SK-N-SH treated with all-trans-retinoic acid at 6 μM for 48 hours (cell line): Measurements from ENCODE around the gene RAB8B.

Source experiments
- ATAC-seq: fragments of 200-7000 bp; cut with Tn5 transposase; 3 replicates; pipeline ENCODE4 v1.9.1; 2020; ENCODE audit warnings: mild to moderate bottlenecking, moderate library complexity
- BACH2 ChIP-seq: fragments of 250-450 bp; sonication (Bioruptor Pico); IDR thresholded peaks from 2 replicates; pipeline ENCODE4 v1.9.0; 2021; ENCODE audit warnings: mild to moderate bottlenecking, borderline replicate concordance
- CSDC2 ChIP-seq: fragments of 250-450 bp; sonication (Bioruptor Pico); IDR thresholded peaks from 2 replicates; pipeline ENCODE4 v1.5.0; 2020; ENCODE audit warnings: mild to moderate bottlenecking, moderate library complexity
- ESRRG ChIP-seq: fragments of 250-450 bp; sonication (Bioruptor Pico); IDR thresholded peaks from 2 replicates; pipeline ENCODE4 v1.6.1; 2021; ENCODE audit warnings: mild to moderate bottlenecking
- GLIS3 ChIP-seq: fragments of 250-450 bp; sonication (Bioruptor Pico); IDR thresholded peaks from 2 replicates; pipeline ENCODE4 v1.5.0; 2020; ENCODE audit warnings: mild to moderate bottlenecking, moderate library complexity
- OSR1 ChIP-seq: fragments of 250-450 bp; sonication (Bioruptor Pico); IDR thresholded peaks from 2 replicates; pipeline ENCODE4 v1.8.0; 2022; ENCODE audit warnings: moderate library complexity, mild to moderate bottlenecking, inconsistent platforms
- PPARA ChIP-seq: fragments of 250-450 bp; sonication (Bioruptor Pico); IDR thresholded peaks from 2 replicates; pipeline ENCODE4 v1.5.0; 2020; ENCODE audit warnings: mild to moderate bottlenecking, borderline replicate concordance
- RARB ChIP-seq: fragments of 250-450 bp; sonication (Bioruptor Pico); IDR thresholded peaks from 2 replicates; pipeline ENCODE4 v1.8.0; 2021; ENCODE audit warnings: mild to moderate bottlenecking, moderate library complexity
- ZC3H10 ChIP-seq: fragments of 250-450 bp; sonication (Bioruptor Pico); IDR thresholded peaks from 2 replicates; pipeline ENCODE4 v1.5.1; 2021; ENCODE audit warnings: mild to moderate bottlenecking, moderate library complexity
- ZFP3 ChIP-seq: fragments of 250-450 bp; sonication (Bioruptor Pico); IDR thresholded peaks from 2 replicates; pipeline ENCODE4 v1.5.0; 2020; ENCODE audit warnings: mild to moderate bottlenecking, moderate library complexity
- ZFP30 ChIP-seq: fragments of 450-650 bp; formaldehyde crosslinking; IDR thresholded peaks from 2 replicates; pipeline ENCODE4 v1.5.0; 2022; ENCODE audit warnings: mild to moderate bottlenecking, moderate library complexity
- ZNF565 ChIP-seq: fragments of 450-650 bp; formaldehyde crosslinking; conservative IDR thresholded peaks from 2 replicates; pipeline ENCODE4 v1.5.0; 2020; ENCODE audit warnings: low read depth, mild to moderate bottlenecking, moderate library complexity
- ZNF8 ChIP-seq: fragments of 450-650 bp; formaldehyde crosslinking; IDR thresholded peaks from 2 replicates; pipeline ENCODE4 v1.5.0; 2020; ENCODE audit warnings: mild to moderate bottlenecking, moderate library complexity
- TF ChIP-seq, protein P1 (sequence below): fragments of 250-450 bp; sonication (Bioruptor Pico); IDR thresholded peaks from 2 replicates; pipeline ENCODE4 v1.8.0; 2021; ENCODE audit warnings: low read depth, mild to moderate bottlenecking, moderate library complexity, borderline replicate concordance
- TF ChIP-seq, protein P2 (sequence below): fragments of 250-450 bp; sonication (Bioruptor Pico); IDR thresholded peaks from 2 replicates; pipeline ENCODE4 v1.8.0; 2020; ENCODE audit warnings: mild to moderate bottlenecking, moderate library complexity, borderline replicate concordance
- TF ChIP-seq, protein P3 (sequence below): fragments of 250-450 bp; sonication (Bioruptor Pico); IDR thresholded peaks from 2 replicates; pipeline ENCODE4 v1.5.1; 2020; ENCODE audit warnings: low read depth, mild to moderate bottlenecking, moderate library complexity
- TF ChIP-seq, protein P4 (sequence below): fragments of 250-450 bp; sonication (Bioruptor Pico); IDR thresholded peaks from 2 replicates; pipeline ENCODE4 v1.5.0; 2020; ENCODE audit warnings: mild to moderate bottlenecking, moderate library complexity
- TF ChIP-seq, protein P5 (sequence below): fragments of 250-450 bp; sonication (Bioruptor Pico); IDR thresholded peaks from 2 replicates; pipeline ENCODE4 v1.5.1; 2021; ENCODE audit warnings: mild to moderate bottlenecking, moderate library complexity

Gene RAB8B

DNA sequence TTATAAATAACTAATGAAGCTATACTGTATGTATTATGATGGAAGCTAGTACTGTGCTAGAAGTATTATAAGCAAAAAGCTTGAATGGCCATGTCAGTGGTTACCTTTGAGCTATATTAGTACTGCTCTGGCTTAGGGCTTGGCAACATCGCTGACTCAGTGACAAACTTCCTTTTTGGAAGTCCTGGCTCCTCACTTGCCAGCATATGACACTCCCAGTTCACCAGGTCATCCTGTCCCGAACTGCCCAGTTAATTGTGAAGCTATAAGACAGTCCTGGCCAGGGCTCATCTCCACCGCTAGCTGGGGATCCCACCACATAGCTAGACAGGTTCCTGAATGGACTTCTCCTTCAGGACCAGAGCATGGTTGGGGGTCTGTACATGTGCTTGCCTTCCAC lies 31.9 kb downstream of the RAB8B start (continued):
- TF ChIP-seq, protein P1, sequence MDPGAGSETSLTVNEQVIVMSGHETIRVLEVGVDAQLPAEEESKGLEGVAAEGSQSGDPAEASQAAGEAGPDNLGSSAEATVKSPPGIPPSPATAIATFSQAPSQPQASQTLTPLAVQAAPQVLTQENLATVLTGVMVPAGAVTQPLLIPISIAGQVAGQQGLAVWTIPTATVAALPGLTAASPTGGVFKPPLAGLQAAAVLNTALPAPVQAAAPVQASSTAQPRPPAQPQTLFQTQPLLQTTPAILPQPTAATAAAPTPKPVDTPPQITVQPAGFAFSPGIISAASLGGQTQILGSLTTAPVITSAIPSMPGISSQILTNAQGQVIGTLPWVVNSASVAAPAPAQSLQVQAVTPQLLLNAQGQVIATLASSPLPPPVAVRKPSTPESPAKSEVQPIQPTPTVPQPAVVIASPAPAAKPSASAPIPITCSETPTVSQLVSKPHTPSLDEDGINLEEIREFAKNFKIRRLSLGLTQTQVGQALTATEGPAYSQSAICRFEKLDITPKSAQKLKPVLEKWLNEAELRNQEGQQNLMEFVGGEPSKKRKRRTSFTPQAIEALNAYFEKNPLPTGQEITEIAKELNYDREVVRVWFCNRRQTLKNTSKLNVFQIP (CRISPR knock-in tag), result no peak

DNA sequence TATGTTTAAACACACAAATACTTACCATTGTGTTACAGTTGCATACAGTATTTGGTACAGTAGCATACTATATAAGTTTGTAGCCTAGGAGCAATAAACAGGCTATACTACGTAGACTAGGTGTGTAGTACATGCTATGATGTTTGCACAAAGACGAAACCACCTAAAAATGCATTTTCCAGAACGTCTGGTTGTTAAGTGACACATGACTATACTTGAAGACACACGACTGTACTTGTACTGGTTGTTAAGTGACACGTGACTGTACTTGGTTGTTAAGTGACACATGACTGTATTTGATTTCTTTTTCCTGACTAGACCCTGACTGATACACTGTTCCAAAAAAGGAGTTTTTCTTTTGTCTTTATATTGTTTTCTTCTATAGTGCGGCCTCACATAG lies 34.1 kb downstream of the RAB8B start:
- TF ChIP-seq OSR1 (CRISPR knock-in tag), result no peak
- no peak for TF ChIP-seq GLIS3 (CRISPR knock-in tag)
- TF ChIP-seq, protein P1 (CRISPR knock-in tag), result no peak
- TF ChIP-seq RARB (CRISPR knock-in tag), result no peak
- no peak for TF ChIP-seq ZFP30 (CRISPR knock-in tag)
- TF ChIP-seq CSDC2, result no peak
- no peak for TF ChIP-seq ZNF8 (CRISPR knock-in tag)
- no peak for ATAC-seq

DNA sequence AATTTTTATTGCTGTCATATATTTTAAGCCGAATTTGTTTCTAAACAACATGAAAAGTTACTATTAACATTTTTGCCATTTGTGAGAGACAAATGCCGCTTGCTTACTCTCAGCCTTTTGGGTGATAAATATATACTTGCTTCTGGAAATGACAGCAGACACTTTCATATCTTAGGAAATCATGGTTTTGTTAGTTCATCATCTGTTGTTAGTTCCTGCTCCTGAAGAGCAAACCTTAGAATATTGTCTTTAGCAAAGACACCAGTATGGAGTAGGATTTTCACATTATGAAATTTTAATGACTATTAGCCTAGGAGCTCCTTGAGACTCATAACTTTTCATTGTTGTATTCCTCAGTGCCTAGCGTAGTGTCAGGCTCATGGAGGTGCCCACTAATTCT lies 36.0 kb downstream of the RAB8B start:
- TF ChIP-seq ZNF565 (CRISPR knock-in tag), result no peak
- TF ChIP-seq ESRRG (CRISPR knock-in tag), result no peak
- no peak for TF ChIP-seq RARB (CRISPR knock-in tag)
- TF ChIP-seq, protein P2, sequence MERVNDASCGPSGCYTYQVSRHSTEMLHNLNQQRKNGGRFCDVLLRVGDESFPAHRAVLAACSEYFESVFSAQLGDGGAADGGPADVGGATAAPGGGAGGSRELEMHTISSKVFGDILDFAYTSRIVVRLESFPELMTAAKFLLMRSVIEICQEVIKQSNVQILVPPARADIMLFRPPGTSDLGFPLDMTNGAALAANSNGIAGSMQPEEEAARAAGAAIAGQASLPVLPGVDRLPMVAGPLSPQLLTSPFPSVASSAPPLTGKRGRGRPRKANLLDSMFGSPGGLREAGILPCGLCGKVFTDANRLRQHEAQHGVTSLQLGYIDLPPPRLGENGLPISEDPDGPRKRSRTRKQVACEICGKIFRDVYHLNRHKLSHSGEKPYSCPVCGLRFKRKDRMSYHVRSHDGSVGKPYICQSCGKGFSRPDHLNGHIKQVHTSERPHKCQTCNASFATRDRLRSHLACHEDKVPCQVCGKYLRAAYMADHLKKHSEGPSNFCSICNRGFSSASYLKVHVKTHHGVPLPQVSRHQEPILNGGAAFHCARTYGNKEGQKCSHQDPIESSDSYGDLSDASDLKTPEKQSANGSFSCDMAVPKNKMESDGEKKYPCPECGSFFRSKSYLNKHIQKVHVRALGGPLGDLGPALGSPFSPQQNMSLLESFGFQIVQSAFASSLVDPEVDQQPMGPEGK (CRISPR knock-in tag), result no peak
- TF ChIP-seq, protein P1 (CRISPR knock-in tag), result no peak
- no peak for TF ChIP-seq PPARA (CRISPR knock-in tag)
- TF ChIP-seq, protein P3, sequence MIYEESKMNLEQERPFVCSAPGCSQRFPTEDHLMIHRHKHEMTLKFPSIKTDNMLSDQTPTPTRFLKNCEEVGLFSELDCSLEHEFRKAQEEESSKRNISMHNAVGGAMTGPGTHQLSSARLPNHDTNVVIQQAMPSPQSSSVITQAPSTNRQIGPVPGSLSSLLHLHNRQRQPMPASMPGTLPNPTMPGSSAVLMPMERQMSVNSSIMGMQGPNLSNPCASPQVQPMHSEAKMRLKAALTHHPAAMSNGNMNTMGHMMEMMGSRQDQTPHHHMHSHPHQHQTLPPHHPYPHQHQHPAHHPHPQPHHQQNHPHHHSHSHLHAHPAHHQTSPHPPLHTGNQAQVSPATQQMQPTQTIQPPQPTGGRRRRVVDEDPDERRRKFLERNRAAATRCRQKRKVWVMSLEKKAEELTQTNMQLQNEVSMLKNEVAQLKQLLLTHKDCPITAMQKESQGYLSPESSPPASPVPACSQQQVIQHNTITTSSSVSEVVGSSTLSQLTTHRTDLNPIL (CRISPR knock-in tag), result no peak
- no peak for TF ChIP-seq ZC3H10 (CRISPR knock-in tag)
- no peak for TF ChIP-seq GLIS3 (CRISPR knock-in tag)
- no peak for TF ChIP-seq ZFP3 (CRISPR knock-in tag)
- no peak for TF ChIP-seq BACH2 (CRISPR knock-in tag)
- TF ChIP-seq, protein P4, sequence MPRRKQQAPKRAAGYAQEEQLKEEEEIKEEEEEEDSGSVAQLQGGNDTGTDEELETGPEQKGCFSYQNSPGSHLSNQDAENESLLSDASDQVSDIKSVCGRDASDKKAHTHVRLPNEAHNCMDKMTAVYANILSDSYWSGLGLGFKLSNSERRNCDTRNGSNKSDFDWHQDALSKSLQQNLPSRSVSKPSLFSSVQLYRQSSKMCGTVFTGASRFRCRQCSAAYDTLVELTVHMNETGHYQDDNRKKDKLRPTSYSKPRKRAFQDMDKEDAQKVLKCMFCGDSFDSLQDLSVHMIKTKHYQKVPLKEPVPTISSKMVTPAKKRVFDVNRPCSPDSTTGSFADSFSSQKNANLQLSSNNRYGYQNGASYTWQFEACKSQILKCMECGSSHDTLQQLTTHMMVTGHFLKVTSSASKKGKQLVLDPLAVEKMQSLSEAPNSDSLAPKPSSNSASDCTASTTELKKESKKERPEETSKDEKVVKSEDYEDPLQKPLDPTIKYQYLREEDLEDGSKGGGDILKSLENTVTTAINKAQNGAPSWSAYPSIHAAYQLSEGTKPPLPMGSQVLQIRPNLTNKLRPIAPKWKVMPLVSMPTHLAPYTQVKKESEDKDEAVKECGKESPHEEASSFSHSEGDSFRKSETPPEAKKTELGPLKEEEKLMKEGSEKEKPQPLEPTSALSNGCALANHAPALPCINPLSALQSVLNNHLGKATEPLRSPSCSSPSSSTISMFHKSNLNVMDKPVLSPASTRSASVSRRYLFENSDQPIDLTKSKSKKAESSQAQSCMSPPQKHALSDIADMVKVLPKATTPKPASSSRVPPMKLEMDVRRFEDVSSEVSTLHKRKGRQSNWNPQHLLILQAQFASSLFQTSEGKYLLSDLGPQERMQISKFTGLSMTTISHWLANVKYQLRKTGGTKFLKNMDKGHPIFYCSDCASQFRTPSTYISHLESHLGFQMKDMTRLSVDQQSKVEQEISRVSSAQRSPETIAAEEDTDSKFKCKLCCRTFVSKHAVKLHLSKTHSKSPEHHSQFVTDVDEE (CRISPR knock-in tag), result no peak
- TF ChIP-seq OSR1 (CRISPR knock-in tag), result no peak
- TF ChIP-seq, protein P5, sequence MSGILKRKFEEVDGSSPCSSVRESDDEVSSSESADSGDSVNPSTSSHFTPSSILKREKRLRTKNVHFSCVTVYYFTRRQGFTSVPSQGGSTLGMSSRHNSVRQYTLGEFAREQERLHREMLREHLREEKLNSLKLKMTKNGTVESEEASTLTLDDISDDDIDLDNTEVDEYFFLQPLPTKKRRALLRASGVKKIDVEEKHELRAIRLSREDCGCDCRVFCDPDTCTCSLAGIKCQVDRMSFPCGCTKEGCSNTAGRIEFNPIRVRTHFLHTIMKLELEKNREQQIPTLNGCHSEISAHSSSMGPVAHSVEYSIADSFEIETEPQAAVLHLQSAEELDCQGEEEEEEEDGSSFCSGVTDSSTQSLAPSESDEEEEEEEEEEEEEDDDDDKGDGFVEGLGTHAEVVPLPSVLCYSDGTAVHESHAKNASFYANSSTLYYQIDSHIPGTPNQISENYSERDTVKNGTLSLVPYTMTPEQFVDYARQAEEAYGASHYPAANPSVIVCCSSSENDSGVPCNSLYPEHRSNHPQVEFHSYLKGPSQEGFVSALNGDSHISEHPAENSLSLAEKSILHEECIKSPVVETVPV, result no peak
- TF ChIP-seq ZNF8 (CRISPR knock-in tag), result no peak
- no peak for ATAC-seq
